HepG2 (cell line): Measurements from ENCODE around the gene PCBP1. TPM values are rescaled to one million over a fixed set of nuclear protein-coding genes. Genes with fewer than 3 reads are reported as not detected.

Experiments
- ATAC-seq: fragments of 200-7000 bp; cut with Tn5 transposase; 3 replicates; pipeline ENCODE4 v1.9.1; 2020; ENCODE audit warnings: mild to moderate bottlenecking, moderate library complexity
- BruUV-seq: library from RNA; stranded (reverse); fragments of 400-500 nt; replicated peaks from 2 replicates; lab custom pipeline; 2021; lab: Mats Ljungman, UMichigan
- CTCF ChIA-PET: fragments of 300-600 bp; formaldehyde crosslinking; extraction: SDS; loops from one replicate; lab custom pipeline; 2021; ENCODE audit warnings: low total read pairs, inconsistent platforms, low intra/inter-chr PET ratio; lab: Yijun Ruan, JAX
- POLR2A ChIA-PET: fragments of 350-600 bp; sonication (Branson Sonifier 250); formaldehyde crosslinking; loops from one replicate; lab custom pipeline; 2020; ENCODE audit warnings: antibody characterized with exemption, inconsistent platforms; lab: Yijun Ruan, JAX
- DNase-seq: peaks from one replicate; pipeline ENCODE4 v3.0.0-alpha.2; 2015; ENCODE audit warnings: low spot score
- FAIRE-seq: peaks from 3 replicates; lab custom pipeline; 2011; peaks lifted over from hg19 to GRCh38; lab: Jason Lieb, UNC
- H2AFZ ChIP-seq: one replicate; pipeline ENCODE4 v1.6.1; 2011; ENCODE audit warnings: low read length, inconsistent platforms
- H3K27ac ChIP-seq: fragments of 300-600 bp; 3 replicates; pipeline ENCODE4 v1.8.0; 2011; ENCODE audit warnings: mixed run types, mild to moderate bottlenecking, mixed read lengths, low read length, inconsistent platforms; ENCODE audit not compliant: insufficient read depth; ENCODE audit errors: extremely low read length
- H3K27me3 ChIP-seq, 2 experiments: fragments of 200-600 bp in 1 of 2; 2 replicates in 1 of 2; 3 replicates in 1 of 2; pipeline versions ENCODE4 v1.6.0 to v1.8.0; 2011; ENCODE audit warnings: low read length in 2 of 2, mild to moderate bottlenecking in 2 of 2, moderate library complexity in 2 of 2, inconsistent platforms in 1 of 2; ENCODE audit not compliant: insufficient read depth in 2 of 2, control insufficient read depth in 1 of 2
- H3K36me3 ChIP-seq, 2 experiments: fragments of 200-600 bp in 1 of 2; replicated peaks in 1 of 2; 2 replicates in 1 of 2; 3 replicates in 1 of 2; pipeline versions ENCODE4 v1.5.1 to v1.8.0; 2011; ENCODE audit warnings: low read length in 2 of 2, inconsistent platforms in 1 of 2; ENCODE audit not compliant: insufficient read depth in 2 of 2, control insufficient read depth in 1 of 2
- H3K4me1 ChIP-seq: 2 replicates; pipeline ENCODE4 v1.5.1; 2012; ENCODE audit warnings: low read length, inconsistent platforms; ENCODE audit not compliant: insufficient read depth
- H3K4me2 ChIP-seq: 2 replicates; pipeline ENCODE4 v1.6.0; 2011; ENCODE audit warnings: low read depth, low read length, inconsistent platforms
- H3K4me3 ChIP-seq, 3 experiments: fragments of 200-600 bp in 1 of 3; sonication (generic), shearing (Covaris generic) in 1 of 3; replicated peaks in 1 of 3; 2 replicates each; pipeline ENCODE4 v1.5.1; 2011 to 2016; ENCODE audit warnings: low read length in 3 of 3, inconsistent platforms in 2 of 3, low read depth in 2 of 3, mild to moderate bottlenecking in 2 of 3, control low read depth in 1 of 3, mixed read lengths in 1 of 3; ENCODE audit not compliant: insufficient read depth in 1 of 3
- H3K79me2 ChIP-seq: one replicate; pipeline ENCODE4 v1.6.1; 2011; ENCODE audit warnings: low read length, inconsistent platforms; ENCODE audit not compliant: insufficient read depth
- H3K9ac ChIP-seq: 2 replicates; pipeline ENCODE4 v1.6.0; 2011; ENCODE audit warnings: mild to moderate bottlenecking, low read depth, low read length, inconsistent platforms; ENCODE audit not compliant: insufficient read depth
- H3K9me3 ChIP-seq: 2 replicates; pipeline ENCODE4 v1.5.1; 2012; ENCODE audit warnings: mild to moderate bottlenecking, low read length
- H4K20me1 ChIP-seq: 2 replicates; pipeline ENCODE4 v1.6.0; 2011; ENCODE audit warnings: inconsistent platforms, mild to moderate bottlenecking, low read length, moderate library complexity; ENCODE audit not compliant: insufficient read depth
- FIP1L1 ChIP-seq: fragments of 200-400 bp; formaldehyde crosslinking; IDR thresholded peaks from 2 replicates; pipeline ENCODE4 v1.6.1; 2018; ENCODE audit warnings: low read depth, mild to moderate bottlenecking, low read length, moderate library complexity, borderline replicate concordance; ENCODE audit not compliant: insufficient read depth
- FOXC1 ChIP-seq: sonication (generic); formaldehyde crosslinking; IDR thresholded peaks from 2 replicates; pipeline ENCODE4 v1.8.0; 2022; ENCODE audit warnings: mild to moderate bottlenecking, missing genetic modification reagents, borderline replicate concordance
- GATAD1 ChIP-seq: IDR thresholded peaks from 2 replicates; pipeline ENCODE4 v1.6.1; 2016; ENCODE audit warnings: missing genetic modification reagents, missing compliant biosample characterization
- GRHL1 ChIP-seq: sonication (generic); formaldehyde crosslinking; conservative IDR thresholded peaks from 2 replicates; pipeline ENCODE4 v1.8.0; 2022; ENCODE audit warnings: missing genetic modification reagents
- MIER3 ChIP-seq: IDR thresholded peaks from 2 replicates; pipeline ENCODE4 v1.6.1; 2016; ENCODE audit warnings: missing compliant biosample characterization, borderline replicate concordance
- RBM22 ChIP-seq: fragments of 200-400 bp; formaldehyde crosslinking; optimal IDR thresholded peaks from 2 replicates; pipeline ENCODE3; 2017; ENCODE audit warnings: mild to moderate bottlenecking, low read length, moderate library complexity
- SSRP1 ChIP-seq: IDR thresholded peaks from 2 replicates; pipeline ENCODE4 v1.6.1; 2016; ENCODE audit warnings: control low read depth
- TEAD2 ChIP-seq: sonication (generic); formaldehyde crosslinking; IDR thresholded peaks from 2 replicates; pipeline ENCODE4 v1.9.0; 2021; ENCODE audit warnings: missing genetic modification reagents
- ZNF317 ChIP-seq: sonication (generic); formaldehyde crosslinking; IDR thresholded peaks from 2 replicates; pipeline ENCODE4 v1.5.0; 2020; ENCODE audit warnings: mild to moderate bottlenecking, missing genetic modification reagents
- WGBS: methylation state at CpG from one replicate; pipeline ENCODE4 v1.1.6; 2017; ENCODE audit warnings: low lambda C conversion rate; 5-methylcytosine and 5-hydroxymethylcytosine counted together
- in situ Hi-C: cut with HindIII; loops from 2 replicates; pipeline ENCODE4 v1.10.0; 2017; ENCODE audit warnings: low pct_unique_long_range_greater_than_20kb; ENCODE audit not compliant: extremely low pct_ligation_motif_present
- intact Hi-C: fragments of 100-400 bp; cut with micrococcal nuclease; formaldehyde crosslinking; loops from one replicate; pipeline ENCODE4 v1.10.0; 2022; ENCODE audit not compliant: unreplicated experiment
- polyA plus RNA-seq, 8 experiments: library from polyadenylated mRNA; depleted of rRNA in 3 of 8; stranded (reverse) in 7 of 8; unstranded in 1 of 8; fragments of >200 nt; fragmentation: Illumina TruSeq in 4 of 8; extraction: Trizol in 4 of 8; gene quantifications; 2 replicates each; pipeline versions ENCODE4 v1.2.1 to v1.2.3, GENCODE V29; 2011 to 2016; ENCODE audit warnings: low read depth in 4 of 8, missing spikeins in 1 of 8, mixed read lengths in 1 of 8; ENCODE audit not compliant: insufficient read depth in 1 of 8
- total RNA-seq, 5 experiments: library from RNA; depleted of rRNA; stranded (reverse); fragments of >200 nt; fragmentation: Illumina TruSeq; extraction: Trizol; gene quantifications; 2 replicates each; pipeline ENCODE4 v1.2.3, GENCODE V29; 2016; ENCODE audit warnings: low read depth in 1 of 5

PCBP1 gene
- total and polyA plus RNA-seq, 2 of the 13 experiments (the other 11 are each of a cell fraction or from before 2014, with no cell fraction given), result 32.0 to 137 TPM

- no peak for TF ChIP-seq FOXC1
- peak; percentile 49 for TF ChIP-seq RBM22
- TF ChIP-seq, all 625 proteins: peak for 1
- in situ Hi-C loops (no loop called here), intact Hi-C loops (no loop called here)
- BruUV-seq, result no TSS peak
- DNase-seq, result no peak
- peak overlapping the region; percentile 1 for H3K27ac ChIP-seq
- H3K79me2 ChIP-seq, result peaks cover 19% of the 10 kb centered on the region
- no peak overlapping the region for H3K4me2 ChIP-seq
- FAIRE-seq, result no peak
- ChIA-PET POLR2A (interaction anchor here (0.7 to 24.7 kb wide), 5 partner anchors 10 to 166 kb away, joined by 3 to 282 read pairs (median 9); partner anchors contain the start of gene MXD1), CTCF (no interaction called here)
- H3K27me3 ChIP-seq, result no peaks in the 10 kb centered on the region
- no peak overlapping the region for H3K9ac ChIP-seq
- WGBS, result 95% methylated on average over 3 of the region's 3 CpGs
- ATAC-seq, result no peak
- H3K36me3 ChIP-seq, result peaks cover 22 to 71% of the 10 kb centered on the region in 2 experiments
- peaks cover 37% of the 10 kb centered on the region for H3K4me1 ChIP-seq
- no peak overlapping the region for H2AFZ ChIP-seq
- H3K9me3 ChIP-seq, result no peaks in the 10 kb centered on the region
- H4K20me1 ChIP-seq, result no peaks in the 10 kb centered on the region
- H3K4me3 ChIP-seq, result no peak overlapping the region
Observed at GRCh38 chr2:70080610-70081200, 6.6 kb upstream of the PCBP1 start.

GRCh38 chr2:70081221-70081620, 6.1 kb upstream of the PCBP1 start:
- Histone ChIP-seq H4K20me1 (no peaks in the 10 kb centered on the region), H3K27me3 (no peaks in the 10 kb centered on the region), H3K4me3 (no peak overlapping the region), H3K36me3 (peaks cover 20 to 66% of the 10 kb centered on the region in 2 experiments), H2AFZ (no peak overlapping the region), H3K4me2 (no peak overlapping the region), H3K4me1 (peaks cover 42% of the 10 kb centered on the region), H3K27ac (peak overlapping the region; percentile 1), H3K9me3 (no peaks in the 10 kb centered on the region), H3K79me2 (peaks cover 21% of the 10 kb centered on the region), H3K9ac (no peak overlapping the region)
- ChIA-PET POLR2A (interaction anchor here (1.0 to 24.7 kb wide), 4 partner anchors 12 to 167 kb away, joined by 4 to 282 read pairs (median 66); partner anchors contain the start of gene MXD1), CTCF (no interaction called here)
- ATAC-seq (no peak), DNase-seq (no peak), FAIRE-seq (no peak)
- in situ Hi-C loops (no loop called here), intact Hi-C loops (no loop called here)
- no peak for TF ChIP-seq GATAD1
- no peak for TF ChIP-seq TEAD2 (CRISPR knock-in tag)
- no peak for TF ChIP-seq GRHL1 (CRISPR knock-in tag)
- TF ChIP-seq MIER3 (CRISPR knock-in tag), result no peak
- no peak for TF ChIP-seq SSRP1 (CRISPR knock-in tag)
- TF ChIP-seq FIP1L1, result no peak
- no peak for TF ChIP-seq ZNF317 (CRISPR knock-in tag)
- no TSS peak for BruUV-seq
- 97% methylated on average over 5 of the region's 5 CpGs for WGBS
